SK-N-MC (cell line): ENCODE measurements around the gene NOX4.

Experiments
- EZH2 ChIP-seq: fragments of 200-600 bp; sonication (generic); IDR thresholded peaks from one replicate; pipeline ENCODE4 v1.6.1; 2017; ENCODE audit warnings: antibody characterized with exemption
- POLR2AphosphoS5 ChIP-seq: IDR thresholded peaks from 2 replicates; pipeline ENCODE4 v1.6.1; 2012; ENCODE audit warnings: mild to moderate bottlenecking, low read depth, low read length, borderline replicate concordance

DNA sequence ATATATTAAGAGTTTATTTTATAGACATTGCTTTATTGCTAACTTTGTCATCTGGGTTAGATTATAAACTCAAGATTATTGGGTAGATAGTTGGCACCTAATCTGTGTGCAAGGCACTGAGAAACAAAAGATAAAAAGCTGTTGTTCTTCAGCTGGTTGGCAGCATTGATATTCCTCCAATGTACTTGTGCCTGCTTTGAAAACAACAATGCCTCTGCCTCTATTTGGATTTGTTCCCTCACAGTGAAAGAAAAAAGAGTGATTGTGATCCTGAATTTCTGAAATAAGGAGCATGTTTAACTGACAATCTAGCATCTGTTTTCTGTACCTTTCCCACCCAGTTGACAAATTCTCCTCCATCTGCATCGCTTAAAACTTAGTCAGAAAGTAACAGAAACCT lies 215.2 kb downstream of the NOX4 start:
- TF ChIP-seq POLR2AphosphoS5, result no peak
- no peak for TF ChIP-seq EZH2
